Keratinocyte (primary cell): ENCODE data around the gene SELENOF. TPM values are rescaled to one million over a fixed set of nuclear protein-coding genes. Genes with fewer than 3 reads are reported as not detected.

Experiments
- DNase-seq: peaks from one replicate; pipeline ENCODE4 v3.0.0-alpha.2; 2011; ENCODE audit warnings: low read depth, missing footprints, low spot score
- FAIRE-seq: peaks from 2 replicates; lab custom pipeline; 2011; peaks lifted over from hg19 to GRCh38; lab: Jason Lieb, UNC
- H2AFZ ChIP-seq: 2 replicates; pipeline ENCODE4 v1.6.0; 2012; ENCODE audit warnings: low read length, control low read depth, inconsistent platforms; ENCODE audit not compliant: control insufficient read depth
- H3K27ac ChIP-seq: 2 replicates; pipeline ENCODE4 v1.5.1; 2011; ENCODE audit warnings: low read length; ENCODE audit not compliant: control insufficient read depth, insufficient read depth
- H3K27me3 ChIP-seq: 3 replicates; pipeline ENCODE4 v1.6.0; 2011; ENCODE audit warnings: low read length; ENCODE audit not compliant: control insufficient read depth, insufficient read depth; ENCODE audit errors: extremely low read depth
- H3K36me3 ChIP-seq, 2 experiments: 2 replicates in 1 of 2; 3 replicates in 1 of 2; pipeline ENCODE4 v1.5.1; 2011; ENCODE audit warnings: low read length in 2 of 2, mild to moderate bottlenecking in 1 of 2; ENCODE audit not compliant: control insufficient read depth in 2 of 2, insufficient read depth in 2 of 2; ENCODE audit errors: extremely low read depth in 1 of 2
- H3K4me1 ChIP-seq: 3 replicates; pipeline ENCODE4 v1.5.1; 2011; ENCODE audit warnings: low read length; ENCODE audit not compliant: control insufficient read depth, insufficient read depth; ENCODE audit errors: extremely low read depth
- H3K4me2 ChIP-seq: 3 replicates; pipeline ENCODE4 v1.6.0; 2011; ENCODE audit warnings: low read depth, low read length; ENCODE audit not compliant: control insufficient read depth, insufficient read depth; ENCODE audit errors: extremely low read depth
- H3K4me3 ChIP-seq, 3 experiments: fragments of 200-600 bp in 1 of 3; sonication (generic) in 1 of 3; 2 replicates in 2 of 3; 3 replicates in 1 of 3; pipeline ENCODE4 v1.5.1; 2011 to 2016; ENCODE audit warnings: low read length in 3 of 3, mild to moderate bottlenecking in 3 of 3, control low read depth in 2 of 3, inconsistent platforms in 1 of 3, low read depth in 1 of 3, mixed read lengths in 1 of 3, mixed run types in 1 of 3, moderate library complexity in 1 of 3; ENCODE audit not compliant: control insufficient read depth in 2 of 3, insufficient read depth in 2 of 3; ENCODE audit errors: extremely low read depth in 1 of 3
- H3K79me2 ChIP-seq: 2 replicates; pipeline ENCODE4 v1.6.0; 2012; ENCODE audit warnings: low read length; ENCODE audit not compliant: control insufficient read depth, insufficient read depth
- H3K9ac ChIP-seq: 3 replicates; pipeline ENCODE4 v1.6.0; 2011; ENCODE audit warnings: low read length; ENCODE audit not compliant: control insufficient read depth, insufficient read depth; ENCODE audit errors: extremely low read depth
- H3K9me1 ChIP-seq: 3 replicates; pipeline ENCODE4 v1.6.0; 2011; ENCODE audit warnings: low read length; ENCODE audit not compliant: control insufficient read depth, insufficient read depth; ENCODE audit errors: extremely low read depth
- H3K9me3 ChIP-seq: 2 replicates; pipeline ENCODE4 v1.5.1; 2012; ENCODE audit warnings: low read depth, low read length; ENCODE audit not compliant: control insufficient read depth
- H4K20me1 ChIP-seq: 3 replicates; pipeline ENCODE4 v1.6.0; 2011; ENCODE audit warnings: low read length; ENCODE audit not compliant: control insufficient read depth, insufficient read depth; ENCODE audit errors: extremely low read depth
- CTCF ChIP-seq, 3 experiments: IDR thresholded peaks in 1 of 3; conservative IDR thresholded peaks in 1 of 3; optimal IDR thresholded peaks in 1 of 3; 2 replicates in 2 of 3; 3 replicates in 1 of 3; pipeline versions ENCODE3 to v1.5.1; 2011; ENCODE audit warnings: low read length in 3 of 3, mild to moderate bottlenecking in 3 of 3, moderate library complexity in 2 of 3, control low read depth in 1 of 3, inconsistent platforms in 1 of 3; ENCODE audit not compliant: insufficient read depth in 2 of 3; ENCODE audit errors: extremely low read depth in 1 of 3
- EZH2 ChIP-seq: IDR thresholded peaks from one replicate; pipeline ENCODE4 v1.6.1; 2012; ENCODE audit warnings: inconsistent platforms, mild to moderate bottlenecking, low read length, moderate library complexity
- dilution Hi-C: fragments of 300-500 bp; cut with MboI; formaldehyde crosslinking; loops from one replicate; pipeline ENCODE4 v1.7.0; 2020; ENCODE audit warnings: low sequenced_read_pairs; ENCODE audit not compliant: extremely low pct_ligation_motif_present
- polyA plus RNA-seq, 5 experiments: library from polyadenylated mRNA; depleted of rRNA in 3 of 5; stranded (reverse) in 3 of 5; stranded (forward) in 1 of 5; unstranded in 1 of 5; fragments of >200 nt; gene quantifications; 1 replicate in 1 of 5; 2 replicates in 3 of 5; 3 replicates in 1 of 5; pipeline versions ENCODE4 v1.2.1 to v1.2.3, GENCODE V29; 2011 to 2012; ENCODE audit warnings: missing spikeins in 2 of 5, low read depth in 1 of 5, low replicate concordance in 1 of 5

SELENOF gene
- polyA plus RNA-seq, 1 donor (not counting 4 experiments of a cell fraction or from before 2014, with no cell fraction given) = 246 TPM

- no peaks in the 10 kb centered on the region for H3K4me1 ChIP-seq
Observed at GRCh38 chr1:86933051-86933450, 19.1 kb upstream of the SELENOF start.

GRCh38 chr1:86928819-86929218 lies 14.9 kb upstream of the SELENOF start:
- dilution Hi-C loops = no loop called here
- no peak overlapping the region for H3K27ac ChIP-seq
- no peak for FAIRE-seq
- no peaks in the 10 kb centered on the region for H3K9me1 ChIP-seq
- H3K36me3 ChIP-seq = no peaks in the 10 kb centered on the region
- no peak for TF ChIP-seq EZH2
- no peak for TF ChIP-seq CTCF (optimal IDR thresholded peaks at IDR 0.05 in 1 of 3, IDR thresholded peaks at IDR 0.05 in 1 of 3, conservative IDR thresholded peaks at IDR 0.05 in 1 of 3; ENCODE audit: extremely low read depth in 1 of 3, insufficient read depth in 2 of 3, low read length in 3 of 3)
- peaks cover 2% of the 10 kb centered on the region for H3K9me3 ChIP-seq
- peaks cover 8% of the 10 kb centered on the region for H3K79me2 ChIP-seq
- H3K27me3 ChIP-seq = no peaks in the 10 kb centered on the region
- H3K4me3 ChIP-seq = no peak overlapping the region
- H2AFZ ChIP-seq = no peak overlapping the region
- H3K9ac ChIP-seq = no peak overlapping the region
- H3K4me2 ChIP-seq = no peak overlapping the region
- no peak for DNase-seq
- no peaks in the 10 kb centered on the region for H4K20me1 ChIP-seq
- peaks cover 3% of the 10 kb centered on the region for H3K4me1 ChIP-seq

More at GRCh38 chr1:86933051-86933450, 19.1 kb upstream of the SELENOF start:
- dilution Hi-C loops = no loop called here
- Histone ChIP-seq H3K4me3 (no peak overlapping the region), H3K79me2 (no peaks in the 10 kb centered on the region), H3K27me3 (no peaks in the 10 kb centered on the region), H3K4me2 (no peak overlapping the region), H3K9ac (no peak overlapping the region), H3K36me3 (no peaks in the 10 kb centered on the region), H3K9me1 (no peaks in the 10 kb centered on the region), H2AFZ (no peak overlapping the region), H3K27ac (no peak overlapping the region), H3K9me3 (no peaks in the 10 kb centered on the region), H4K20me1 (no peaks in the 10 kb centered on the region)
- DNase-seq (no peak), FAIRE-seq (no peak)
- TF ChIP-seq EZH2 (no peak), CTCF (optimal IDR thresholded peaks at IDR 0.05 in 1 of 3, IDR thresholded peaks at IDR 0.05 in 1 of 3, conservative IDR thresholded peaks at IDR 0.05 in 1 of 3; ENCODE audit: extremely low read depth in 1 of 3, insufficient read depth in 2 of 3, low read length in 3 of 3) (no peak)
